NCI-H146 treated with DMSO at 0.1 percent for 48 hours (cell line): Measurements from ENCODE around the gene TBC1D2B.
"Not testable (repeated sequence)": the region's sequence is repeated elsewhere in the genome, so short reads cannot be mapped to it uniquely, and the experiment has no call there.

Experiments
- DNase-seq: peaks from one replicate; lab custom pipeline; 2025; ENCODE audit not compliant: unreplicated experiment; lab: John Stamatoyannopoulos, UW

The TBC1D2B gene

DNA sequence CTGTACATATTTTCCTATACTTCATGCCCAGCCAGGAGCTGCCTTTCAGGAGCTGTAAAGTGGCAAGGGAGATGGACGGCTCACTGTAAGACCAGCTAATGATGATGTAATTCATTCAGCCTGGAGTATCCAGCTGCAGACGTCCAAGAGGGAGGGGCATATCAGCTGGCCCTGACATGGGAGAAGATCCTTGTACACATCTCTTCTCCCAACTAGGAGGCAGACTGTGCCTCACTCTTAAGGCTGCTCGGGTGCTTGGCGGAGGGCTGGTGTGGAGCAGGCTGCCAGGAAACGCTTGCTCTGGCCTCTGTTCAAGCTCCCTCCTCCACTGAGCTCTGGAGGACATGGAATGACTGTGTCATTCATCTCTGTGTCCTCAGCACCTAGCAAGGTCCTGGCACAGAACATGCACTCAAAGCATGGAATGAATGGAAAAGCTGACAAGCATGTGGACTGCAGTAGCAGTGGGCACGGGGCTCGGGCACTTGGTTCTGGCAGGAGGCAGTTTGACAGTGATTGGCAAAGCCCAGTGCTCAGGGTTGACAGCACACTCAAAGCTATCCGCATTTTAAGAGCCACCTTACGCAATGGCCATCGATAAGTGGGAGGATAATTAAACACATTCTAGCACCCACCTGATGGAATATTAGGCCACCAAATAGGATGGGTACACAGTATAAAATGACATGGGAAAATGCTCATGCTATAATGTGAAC, 72.4 kb downstream of the TBC1D2B start:
- peak; percentile 4 for DNase-seq

DNA sequence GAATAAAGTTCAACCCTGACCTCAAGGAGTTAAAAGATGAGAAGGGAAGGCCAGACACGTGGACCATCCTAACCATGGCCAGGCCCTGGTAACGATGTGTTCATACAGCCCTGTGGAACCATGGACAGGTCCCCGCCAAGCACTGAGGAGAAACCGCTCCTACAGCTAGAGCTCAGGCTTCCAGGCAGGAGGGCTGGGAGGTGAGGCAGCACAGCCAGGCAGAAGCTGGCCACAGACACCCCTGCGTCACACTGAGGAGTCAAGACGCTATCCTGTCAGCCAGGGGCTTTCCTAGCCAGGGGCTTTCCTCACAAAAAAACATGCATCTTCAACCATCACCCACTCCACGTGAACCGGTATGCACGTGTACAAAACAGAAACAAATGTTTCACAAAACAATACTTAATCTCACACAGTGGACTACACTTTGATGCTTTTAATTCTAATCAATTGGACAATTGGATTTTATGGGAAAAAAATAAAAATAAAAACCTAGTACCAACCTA, 73.2 kb downstream of the TBC1D2B start:
- DNase-seq = no peak

DNA sequence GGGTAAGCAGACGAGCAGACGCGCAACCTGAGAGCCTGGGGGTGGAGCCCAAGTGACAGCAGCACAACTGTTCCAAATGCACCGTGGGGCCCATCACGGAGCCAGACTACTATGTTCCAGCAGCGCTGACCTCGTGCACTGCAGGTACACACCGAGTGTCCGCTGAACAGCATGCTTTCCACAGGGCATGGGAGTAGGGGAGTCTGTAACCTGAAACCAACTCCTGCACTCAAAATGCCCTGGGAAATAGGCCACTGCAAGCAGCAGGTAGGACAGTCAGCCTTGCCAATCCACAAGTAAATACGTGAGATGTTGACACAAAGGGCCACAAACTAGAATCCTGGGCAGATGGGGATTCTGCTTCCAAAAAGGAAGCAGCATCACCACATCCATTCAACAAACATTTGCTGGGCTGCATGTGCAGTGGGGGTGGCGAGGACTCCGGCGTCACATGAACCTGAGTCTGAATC, 73.9 kb downstream of the TBC1D2B start:
- peak; percentile 77 for DNase-seq

DNA sequence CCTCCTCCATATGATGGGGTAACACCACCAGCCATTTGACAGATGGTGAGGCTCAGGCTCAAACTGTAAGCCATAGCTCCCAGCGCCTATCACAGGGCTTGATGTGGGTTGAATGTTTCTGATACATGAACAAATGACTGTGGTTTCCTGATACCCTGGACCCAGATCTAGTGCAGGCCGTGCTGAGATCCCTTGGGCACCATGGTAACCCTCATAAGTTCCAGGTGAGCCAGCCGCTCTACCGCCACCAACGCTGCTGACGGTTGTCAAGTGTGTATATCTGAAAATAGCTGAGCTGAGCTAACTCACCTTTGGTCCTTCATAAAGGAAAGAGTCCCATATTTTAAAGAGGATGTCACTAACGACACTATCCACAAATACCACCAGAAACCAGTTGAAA, 74.5 kb downstream of the TBC1D2B start:
- no peak for DNase-seq

DNA sequence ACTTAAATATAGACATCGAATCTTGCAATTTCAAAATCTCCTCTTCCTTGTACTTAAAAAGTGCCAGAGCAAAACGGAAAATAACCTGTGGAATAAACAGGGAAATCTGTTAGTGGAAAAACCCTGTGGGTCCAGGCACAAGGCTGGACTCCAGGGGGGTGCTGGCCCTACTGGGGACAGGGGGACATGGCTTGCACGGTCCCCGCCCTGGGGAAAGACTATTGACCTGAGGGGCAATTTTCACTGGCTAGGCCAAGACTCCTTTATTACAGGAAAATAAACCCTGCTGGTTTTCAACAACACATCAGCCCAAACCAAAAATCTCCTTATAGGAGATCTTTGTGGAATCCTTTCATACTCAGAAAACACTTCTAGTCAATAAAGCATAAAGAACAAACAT, 75.9 kb downstream of the TBC1D2B start:
- DNase-seq = no peak

DNA sequence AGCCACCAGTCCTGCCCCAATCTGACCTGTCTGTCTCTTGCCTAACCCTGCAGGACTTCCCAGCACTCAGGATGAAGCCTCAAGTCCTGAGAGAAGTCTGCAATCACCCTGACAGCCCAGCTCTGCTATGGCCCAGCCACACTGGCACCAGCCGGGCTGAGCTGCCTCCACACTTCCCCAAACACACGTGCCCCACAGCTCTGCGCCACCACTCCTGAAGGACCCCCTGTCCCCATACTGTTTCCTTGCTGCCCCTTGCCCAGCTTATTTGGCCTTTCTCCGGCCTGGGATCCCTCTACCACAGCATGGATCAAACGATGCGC, 76.6 kb downstream of the TBC1D2B start:
- no peak for DNase-seq

DNA sequence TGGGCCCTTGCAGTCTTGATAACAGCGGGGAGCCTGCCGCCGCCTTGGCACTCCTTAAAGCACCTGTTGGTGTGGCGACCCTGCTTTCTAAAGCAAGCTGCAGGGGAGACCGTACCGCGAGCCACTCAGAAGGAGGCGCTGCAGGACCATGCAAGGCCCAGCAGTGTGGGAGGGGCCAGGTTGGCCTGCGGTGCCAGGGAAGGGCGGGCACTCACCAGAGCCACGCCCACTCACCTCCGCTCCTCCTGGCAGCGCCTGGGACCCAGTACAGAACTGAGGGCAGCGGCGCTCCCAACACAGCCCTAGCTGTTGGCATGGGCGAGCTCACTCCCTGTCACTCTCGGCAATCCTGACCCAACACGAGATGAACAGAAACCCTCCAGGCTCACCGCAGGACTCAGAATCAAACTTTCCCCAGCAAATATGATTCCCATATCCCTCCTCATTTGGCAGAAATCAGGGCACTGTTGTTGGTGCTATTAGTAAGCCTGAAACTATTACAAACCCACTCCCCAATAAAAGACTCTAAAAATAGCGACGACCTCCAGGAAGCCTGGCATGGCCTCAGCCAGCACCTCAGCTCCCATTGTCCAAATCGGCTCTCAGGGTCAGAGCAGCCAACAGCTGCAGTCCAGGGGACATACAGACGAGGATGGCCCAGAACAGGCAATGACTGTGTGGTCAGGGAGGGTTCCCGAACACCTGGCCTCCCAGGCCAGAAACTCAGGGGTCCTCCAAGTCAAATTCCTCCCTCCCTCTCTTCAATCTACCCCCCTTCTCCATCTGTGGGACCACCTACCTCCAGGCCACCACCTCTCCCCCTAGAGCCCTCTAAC, 77.2 kb downstream of the TBC1D2B start:
- no peak for DNase-seq

DNA sequence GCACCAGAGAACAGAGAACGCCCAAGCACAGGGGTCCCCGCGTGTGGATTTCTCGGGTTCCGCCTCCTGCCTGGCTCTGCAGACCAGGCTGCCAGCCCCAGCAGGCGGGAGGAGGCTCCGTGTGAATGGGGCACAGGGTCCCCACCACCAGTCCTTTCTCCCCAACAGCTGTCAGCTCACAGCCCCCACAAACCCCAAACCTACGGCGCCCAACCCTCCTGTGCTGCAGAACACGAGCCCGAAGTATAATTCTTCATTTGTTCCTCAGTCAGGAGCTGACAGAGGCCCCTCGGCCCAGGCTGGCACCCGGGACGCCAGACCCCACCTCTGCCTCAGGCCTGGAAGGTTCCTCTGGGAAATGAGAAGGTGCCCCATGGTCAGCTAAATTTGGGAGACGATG, 78.0 kb downstream of the TBC1D2B start:
- DNase-seq = no peak

DNA sequence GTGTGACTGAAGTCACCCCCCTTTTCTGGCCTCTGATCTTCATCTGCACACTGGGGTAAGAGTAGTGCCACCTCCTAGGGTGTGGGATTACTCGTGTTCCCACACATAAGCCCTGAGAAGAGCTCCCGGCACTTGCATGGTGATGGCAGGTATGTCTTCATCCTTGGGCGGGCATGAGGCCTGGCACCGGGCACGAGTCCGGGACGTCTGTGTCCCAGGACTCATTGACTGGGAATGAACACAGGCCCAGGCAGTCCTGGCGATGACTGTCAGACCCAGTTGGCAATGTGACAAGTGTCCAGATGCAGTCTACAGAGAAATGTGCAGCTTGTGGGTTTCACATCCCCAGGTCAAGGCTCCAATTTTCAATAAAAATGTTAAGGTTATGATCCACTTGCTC, 78.9 kb downstream of the TBC1D2B start:
- no peak for DNase-seq

DNA sequence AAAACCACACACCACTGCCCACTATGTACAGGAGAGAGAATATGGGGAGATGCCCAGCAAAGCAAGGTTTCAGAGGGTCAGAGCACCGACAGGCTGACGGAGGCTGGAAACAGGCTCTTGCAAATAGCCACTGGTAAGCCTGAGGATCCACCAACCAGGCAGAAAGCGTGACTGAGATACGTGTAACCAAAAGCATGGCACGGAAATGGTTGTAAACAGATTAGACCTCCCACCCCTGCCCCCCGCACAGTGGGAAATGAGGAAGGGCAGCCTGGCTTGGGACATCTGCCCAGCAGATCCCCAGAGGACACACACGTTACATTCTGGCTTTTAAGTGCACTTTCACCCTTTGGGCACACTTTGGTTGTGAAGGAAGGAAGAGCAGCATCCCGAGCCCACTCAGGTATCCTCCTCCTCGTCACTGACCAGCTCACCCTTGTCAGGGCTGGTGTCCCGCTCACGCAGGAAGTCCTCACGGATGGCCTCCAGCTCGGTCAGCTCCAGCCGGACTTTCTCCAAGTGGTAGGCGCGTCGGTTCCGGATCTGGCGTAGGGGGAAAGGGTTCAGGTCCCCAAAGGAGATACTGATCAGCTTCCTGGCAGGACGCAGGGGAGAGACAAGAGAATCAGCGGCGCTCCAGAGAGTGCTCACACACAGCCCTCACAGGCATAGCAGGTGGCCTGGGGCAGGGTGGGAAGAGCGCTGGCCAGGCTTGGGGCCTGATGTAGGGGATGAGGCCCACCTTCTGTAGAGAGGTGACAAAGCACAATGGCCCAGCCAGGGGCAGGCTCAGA, 79.6 kb downstream of the TBC1D2B start:
- DNase-seq = not testable (repeated sequence)

DNA sequence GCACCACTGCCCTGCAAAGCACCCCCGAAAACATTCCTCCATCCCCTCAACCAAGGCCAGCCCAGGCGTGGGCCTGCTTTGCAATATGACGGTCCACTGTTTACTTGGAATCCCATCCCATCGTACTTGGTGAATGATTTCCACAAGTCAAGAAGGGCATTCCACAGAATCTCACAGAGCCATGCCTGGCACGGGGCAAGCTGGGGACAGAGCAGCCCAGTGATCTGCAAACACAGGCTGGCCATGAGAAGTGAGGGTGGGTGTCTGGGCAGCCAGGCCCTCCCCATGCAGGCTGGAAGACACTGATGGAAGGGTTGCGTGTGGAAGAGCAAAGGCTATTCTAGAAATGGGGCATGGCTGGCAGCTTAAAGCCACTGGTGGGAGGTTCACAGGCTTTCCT, 80.3 kb downstream of the TBC1D2B start:
- DNase-seq = not testable (repeated sequence)

DNA sequence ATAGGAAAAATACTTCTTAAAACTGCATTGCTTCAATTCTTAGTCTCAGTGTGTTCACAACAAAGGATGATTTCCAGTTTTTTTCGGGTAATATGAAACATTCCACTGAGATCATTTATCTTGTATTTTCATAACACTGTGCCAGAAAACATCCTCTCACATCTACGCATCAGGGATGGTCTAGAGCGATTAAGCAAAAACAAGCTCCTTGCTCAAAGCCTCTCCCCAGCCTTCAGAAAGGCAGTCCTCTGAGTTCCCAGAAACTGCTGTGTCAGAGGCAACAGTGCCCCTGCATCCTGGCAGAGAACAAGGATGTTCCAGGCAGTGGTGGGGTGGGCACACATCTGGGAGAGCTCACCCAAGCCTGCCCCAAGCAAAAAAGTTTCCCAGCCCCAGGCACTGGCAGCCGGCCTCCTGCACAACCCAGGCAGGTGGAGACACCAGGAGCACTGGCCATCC, 80.8 kb downstream of the TBC1D2B start:
- not testable (repeated sequence) for DNase-seq

DNA sequence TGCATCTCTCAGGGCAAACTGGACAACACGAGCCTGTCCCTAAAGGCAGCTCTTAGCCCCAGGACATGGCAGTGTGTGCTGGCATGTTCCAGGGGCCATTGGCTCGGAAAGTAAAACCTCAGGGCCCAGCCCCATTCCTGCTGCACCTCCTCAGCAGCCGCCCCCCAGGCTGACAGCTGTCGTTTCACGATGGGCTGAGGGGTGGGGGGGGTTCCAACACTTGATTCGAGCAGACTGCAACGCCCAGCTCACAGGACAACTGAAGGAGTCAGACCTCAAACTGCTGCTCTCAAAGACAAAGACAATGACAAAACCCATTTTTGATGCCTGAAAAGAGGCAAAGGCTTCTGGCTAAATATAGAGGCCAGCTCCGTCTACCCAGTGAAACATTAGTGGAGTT, 81.3 kb downstream of the TBC1D2B start:
- DNase-seq = not testable (repeated sequence)

DNA sequence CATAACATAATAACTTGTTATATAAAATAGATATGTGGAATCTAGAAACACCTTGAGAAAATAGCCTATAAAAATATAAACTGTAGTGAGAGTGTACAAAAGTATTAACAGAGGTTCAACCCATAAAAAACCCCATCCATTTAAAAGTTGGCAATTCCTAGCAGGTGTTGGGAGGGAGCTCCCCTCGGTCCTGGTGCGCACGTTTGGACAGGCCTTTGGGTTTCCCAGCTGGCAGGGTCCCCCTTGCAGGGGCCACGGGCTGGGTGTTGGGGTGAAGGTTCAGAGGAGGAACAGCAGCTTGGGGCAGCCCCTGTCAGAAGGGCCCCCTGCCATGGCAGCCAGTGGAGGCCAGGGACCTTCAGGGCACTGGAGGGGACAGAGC, 82.0 kb downstream of the TBC1D2B start:
- DNase-seq = not testable (repeated sequence)

DNA sequence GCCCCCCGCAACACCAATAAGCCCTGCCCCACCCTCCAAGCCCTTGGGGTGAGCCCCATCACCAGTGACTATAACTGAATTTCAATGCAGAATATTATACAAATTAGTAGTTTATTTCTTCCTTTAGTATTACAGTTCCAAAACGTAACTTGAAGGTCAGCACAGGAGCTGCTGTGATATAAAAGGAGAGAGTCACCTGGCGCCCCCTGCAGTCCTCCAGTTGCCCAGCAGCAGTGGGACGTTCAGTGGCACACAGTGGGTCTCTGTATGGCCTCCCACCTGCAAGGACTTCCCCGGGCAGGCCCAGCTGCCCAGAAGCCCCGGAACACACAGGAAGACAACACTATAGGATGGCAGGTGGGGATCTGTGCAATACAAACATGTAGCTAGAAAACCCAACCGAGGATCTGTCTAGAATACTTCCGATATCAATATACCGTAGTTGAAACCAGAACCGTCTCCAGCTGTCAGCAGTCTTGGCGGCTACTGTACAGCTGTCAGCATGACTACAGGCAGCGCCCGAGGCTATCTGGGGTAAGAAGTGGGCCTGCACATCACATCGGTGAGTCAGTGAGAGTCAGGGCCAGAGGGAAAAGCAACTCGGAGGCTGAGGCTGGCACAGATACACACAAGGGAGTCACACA, 82.5 kb downstream of the TBC1D2B start:
- DNase-seq = peak; percentile 45

DNA sequence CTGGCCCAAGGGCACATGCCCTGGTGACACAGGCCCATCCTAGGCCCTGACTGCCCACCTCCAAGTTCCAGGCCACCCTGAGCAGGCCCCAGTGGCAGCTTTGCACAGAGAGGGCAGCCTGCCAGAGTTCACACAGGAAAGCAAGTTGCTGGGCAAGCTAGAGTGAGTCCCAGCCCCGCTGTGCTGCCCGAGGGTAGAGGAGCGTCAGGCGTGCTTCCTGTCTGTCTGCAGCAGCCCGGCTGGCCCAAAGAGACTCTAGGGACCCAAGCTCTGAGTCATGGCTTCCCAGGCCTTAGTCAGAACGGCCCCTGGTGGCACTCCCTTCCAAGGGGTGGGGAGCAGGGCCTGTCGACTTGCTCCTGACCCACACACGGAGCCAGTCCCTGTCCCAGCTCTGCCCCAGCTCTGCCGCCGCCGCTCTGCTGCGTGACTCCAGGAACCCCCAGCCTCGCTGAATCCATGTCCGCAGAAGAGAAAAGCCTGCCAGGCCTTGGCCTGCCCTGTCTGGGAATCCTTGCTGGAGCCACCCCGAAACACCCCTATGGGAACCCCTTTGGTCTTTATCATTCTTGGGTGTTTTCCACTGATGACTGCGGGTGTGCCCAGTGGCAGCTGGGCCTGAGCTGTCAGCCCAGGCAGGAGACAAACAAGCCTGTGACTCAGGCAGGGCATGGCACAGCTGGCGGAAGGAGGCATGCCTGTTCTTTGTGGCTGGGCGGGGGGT, 83.4 kb downstream of the TBC1D2B start:
- DNase-seq = not testable (repeated sequence)

DNA sequence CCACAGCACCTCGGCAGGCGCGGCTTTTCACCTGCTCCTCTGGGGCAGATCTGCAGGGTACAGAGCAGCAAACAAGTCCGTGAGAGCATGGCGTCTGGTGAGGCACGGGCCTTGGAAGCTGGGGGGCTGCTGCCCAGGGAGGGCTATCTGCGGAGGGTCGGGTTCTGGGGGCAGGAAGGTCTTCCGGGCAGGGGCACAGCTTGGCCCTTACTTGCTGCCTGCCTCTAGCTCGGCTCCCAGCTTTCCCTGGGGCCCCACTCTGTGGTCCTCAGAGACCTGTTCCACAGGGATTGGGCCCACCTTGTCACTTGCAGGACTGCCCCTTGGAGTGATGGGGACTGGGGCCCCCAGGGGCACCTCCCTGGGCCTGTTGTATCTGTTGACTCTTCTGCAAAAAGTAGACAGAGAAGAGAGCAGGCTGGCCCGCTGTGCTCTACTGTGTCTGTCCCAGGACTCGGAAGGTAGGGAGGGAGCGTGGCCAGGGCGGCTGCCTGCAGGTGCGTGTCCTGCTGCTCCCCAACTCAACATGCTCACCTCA, 84.1 kb downstream of the TBC1D2B start:
- DNase-seq = no peak

DNA sequence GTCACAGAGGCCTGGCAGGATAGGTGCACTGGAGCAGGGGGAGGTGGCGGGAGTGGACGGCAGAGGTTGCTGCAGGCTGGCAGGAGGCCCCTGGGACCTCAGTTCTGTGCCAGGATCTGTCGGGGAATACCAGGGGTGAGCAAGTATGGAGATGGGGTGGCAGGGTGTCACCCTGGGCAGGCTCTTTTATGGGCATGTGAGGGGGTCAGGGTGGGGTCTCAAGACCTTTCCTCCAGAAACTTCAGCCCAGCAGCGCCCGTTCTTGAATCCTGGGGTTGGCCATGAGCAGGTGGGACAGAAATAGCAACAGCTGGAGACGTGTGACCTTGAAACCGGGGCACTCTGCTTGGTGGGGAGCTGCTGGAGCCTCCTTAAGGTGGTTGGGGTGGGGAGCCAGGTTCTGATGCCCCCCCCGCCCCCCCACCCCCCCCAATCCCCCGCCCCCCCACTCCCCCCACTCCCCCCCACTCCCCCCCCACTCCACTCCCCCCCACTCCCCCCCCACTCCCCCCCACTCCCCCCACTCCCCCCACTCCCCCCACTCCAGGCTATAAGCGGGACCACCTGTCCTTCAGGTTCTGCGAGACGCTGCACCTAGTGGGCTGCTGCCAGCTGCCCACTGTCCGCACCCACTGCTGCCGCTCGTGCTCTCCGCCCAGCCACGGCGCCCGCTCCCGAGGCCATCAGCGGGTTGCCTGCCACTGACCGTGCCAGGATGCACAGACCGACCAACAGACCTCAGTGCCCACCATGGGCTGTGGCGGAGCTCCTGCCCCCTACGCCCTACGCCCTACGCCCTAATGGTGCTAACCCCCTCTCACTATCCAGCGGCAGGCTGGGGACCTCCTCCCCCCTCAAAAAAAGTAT, 84.9 kb downstream of the TBC1D2B start:
- DNase-seq = no peak

DNA sequence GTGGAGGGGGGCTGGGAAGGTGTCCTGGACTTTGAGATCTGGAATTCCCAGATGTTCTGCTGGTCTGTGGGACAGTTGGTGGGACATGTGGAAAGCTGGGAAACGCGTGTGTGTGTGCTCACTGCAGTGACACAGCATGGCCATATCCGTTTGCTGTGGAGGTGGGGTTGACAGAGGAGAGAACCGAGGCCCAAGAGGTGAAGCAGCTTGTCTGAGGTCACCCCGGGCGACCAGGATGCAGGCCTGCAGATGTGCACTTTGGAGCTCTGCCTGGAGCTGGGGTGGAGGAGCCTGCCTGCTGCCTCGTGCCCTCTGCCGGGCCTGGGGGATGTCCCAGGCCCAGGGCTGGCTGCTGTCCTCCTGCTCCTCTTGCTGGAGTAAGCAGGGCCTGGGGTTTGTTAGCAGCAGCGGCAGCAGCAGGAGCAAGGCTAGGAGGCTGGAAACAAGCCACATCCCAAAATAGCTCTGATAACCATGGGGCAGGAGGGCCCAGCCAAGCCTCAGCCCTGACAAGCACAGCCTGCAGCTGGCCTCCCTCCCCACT, 85.8 kb downstream of the TBC1D2B start:
- not testable (repeated sequence) for DNase-seq
